Activated naive CD8-positive, alpha-beta T cell treated with anti-CD3 and anti-CD28 coated beads, Interleukin-2, amount 10 ng/mL, durations not matched to agents 7 days and 5 days (primary cell): ENCODE results near the gene TFB2M. TPM values are rescaled to one million over a fixed set of nuclear protein-coding genes. Genes with fewer than 3 reads are reported as not detected.
"Not testable (repeated sequence)": the region's sequence is repeated elsewhere in the genome, so short reads cannot be mapped to it uniquely, and the experiment has no call there.

Experiments
- ATAC-seq: fragments of 150-1000 bp; cut with Tn5 transposase; one replicate; pipeline ENCODE4 v1.10.0; 2021; ENCODE audit warnings: low read depth, moderate library complexity
- POLR2A ChIA-PET: fragments of 350-600 bp; sonication (Branson Sonifier 250); formaldehyde crosslinking; loops from one replicate; lab custom pipeline; 2021; ENCODE audit warnings: antibody characterized with exemption; lab: Charles Lee
- DNase-seq: peaks from one replicate; pipeline ENCODE4 v3.0.0; 2021
- H3K27ac Mint-ChIP-seq: one replicate; pipeline ENCODE4 v1.8.0; 2022; ENCODE audit warnings: mild to moderate bottlenecking, mixed read lengths
- H3K27me3 Mint-ChIP-seq: one replicate; pipeline ENCODE4 v1.8.0; 2022; ENCODE audit warnings: mild to moderate bottlenecking, moderate library complexity, mixed read lengths
- H3K36me3 Mint-ChIP-seq: one replicate; pipeline ENCODE4 v1.8.0; 2021; ENCODE audit warnings: mild to moderate bottlenecking, mixed read lengths
- H3K4me1 Mint-ChIP-seq: one replicate; pipeline ENCODE4 v1.8.0; 2021; ENCODE audit warnings: mixed read lengths
- H3K4me3 Mint-ChIP-seq: one replicate; pipeline ENCODE4 v1.8.0; 2022; ENCODE audit warnings: mild to moderate bottlenecking, moderate library complexity, mixed read lengths
- H3K9me3 Mint-ChIP-seq: one replicate; pipeline ENCODE4 v1.8.0; 2021; ENCODE audit warnings: mixed read lengths
- total RNA-seq, 2 experiments: library from RNA; stranded (reverse); gene quantifications; one replicate each; pipeline ENCODE4 v1.2.3, GENCODE V29; 2021

TFB2M gene
- total RNA-seq, 2 experiments from 2014 or later = 9.8 to 10.9 TPM

DNA sequence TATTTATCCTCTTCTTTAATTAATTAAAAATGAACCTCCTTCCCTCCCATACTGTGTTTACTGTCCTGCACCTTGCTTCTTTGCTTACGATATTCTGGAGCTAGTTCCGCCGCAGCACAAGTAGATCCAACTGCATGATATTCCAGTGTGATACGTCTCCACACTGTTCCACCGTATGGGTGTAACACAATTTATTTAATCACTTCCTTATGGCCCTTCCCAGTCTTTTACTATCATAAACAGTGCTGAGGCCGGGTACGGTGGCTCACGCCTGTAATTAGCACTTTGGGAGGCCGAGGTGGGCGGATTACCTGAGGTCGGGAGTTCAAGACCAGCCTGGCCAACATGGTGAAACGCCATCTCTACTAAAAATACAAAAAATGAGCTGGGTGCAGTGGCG lies 25.9 kb upstream of the TFB2M start:
- Mint-ChIP-seq H3K27me3 (no peaks in the 10 kb centered on the region), H3K4me3 (no peak overlapping the region), H3K4me1 (peaks cover 9% of the 10 kb centered on the region), H3K36me3 (peaks cover 46% of the 10 kb centered on the region), H3K9me3 (peaks cover 5% of the 10 kb centered on the region), H3K27ac (no peak overlapping the region)
- ATAC-seq (no peak), DNase-seq (no peak)
- POLR2A ChIA-PET = no interaction called here

DNA sequence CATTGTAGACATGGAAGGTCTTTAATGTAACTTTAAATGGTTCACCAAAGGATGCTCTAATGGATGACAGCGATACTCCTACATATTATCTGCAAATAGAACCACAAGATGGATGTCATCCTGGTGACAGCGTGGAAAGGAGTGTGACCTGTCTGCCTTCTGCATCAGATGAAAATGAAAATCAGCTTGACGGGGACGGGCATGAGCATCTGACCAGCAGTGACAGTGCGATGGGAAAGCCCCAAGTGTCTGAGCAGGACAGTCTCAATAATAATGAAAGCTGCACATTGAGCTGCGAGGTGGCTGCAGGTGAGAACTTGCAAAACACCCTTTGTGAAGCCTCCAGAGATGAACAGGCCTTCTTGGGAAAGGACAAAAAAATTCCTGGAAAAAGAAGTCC lies 25.4 kb upstream of the TFB2M start:
- DNase-seq = no peak
- H3K4me3 Mint-ChIP-seq = no peak overlapping the region
- no peak for ATAC-seq
- H3K36me3 Mint-ChIP-seq = peaks cover 42% of the 10 kb centered on the region
- H3K27ac Mint-ChIP-seq = no peak overlapping the region
- H3K9me3 Mint-ChIP-seq = peaks cover 5% of the 10 kb centered on the region
- H3K4me1 Mint-ChIP-seq = peaks cover 9% of the 10 kb centered on the region
- POLR2A ChIA-PET = no interaction called here
- no peaks in the 10 kb centered on the region for H3K27me3 Mint-ChIP-seq

DNA sequence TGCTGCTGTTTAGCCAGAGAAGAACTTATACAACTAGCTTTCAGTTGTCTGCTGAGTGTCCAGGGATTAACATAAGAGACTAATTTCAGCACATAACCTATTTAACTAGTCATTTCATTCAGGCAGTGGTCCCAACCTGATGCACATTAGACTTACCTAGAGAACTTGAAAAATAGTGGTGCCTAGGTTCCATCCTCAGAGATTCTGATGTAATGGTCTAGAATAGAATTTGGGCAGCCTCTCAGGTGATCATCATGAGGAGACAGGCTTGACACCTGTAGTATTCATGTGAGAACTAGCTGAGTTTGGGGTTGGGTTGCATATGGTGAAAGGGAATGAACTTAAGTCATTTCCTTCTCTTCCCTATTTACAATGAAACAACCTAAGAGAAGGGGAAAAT lies 25.0 kb upstream of the TFB2M start:
- no peak overlapping the region for H3K27ac Mint-ChIP-seq
- peaks cover 9% of the 10 kb centered on the region for H3K4me1 Mint-ChIP-seq
- ATAC-seq (no peak), DNase-seq (no peak)
- peaks cover 41% of the 10 kb centered on the region for H3K36me3 Mint-ChIP-seq
- POLR2A ChIA-PET = no interaction called here
- no peak overlapping the region for H3K4me3 Mint-ChIP-seq
- peaks cover 5% of the 10 kb centered on the region for H3K9me3 Mint-ChIP-seq
- H3K27me3 Mint-ChIP-seq = no peaks in the 10 kb centered on the region

DNA sequence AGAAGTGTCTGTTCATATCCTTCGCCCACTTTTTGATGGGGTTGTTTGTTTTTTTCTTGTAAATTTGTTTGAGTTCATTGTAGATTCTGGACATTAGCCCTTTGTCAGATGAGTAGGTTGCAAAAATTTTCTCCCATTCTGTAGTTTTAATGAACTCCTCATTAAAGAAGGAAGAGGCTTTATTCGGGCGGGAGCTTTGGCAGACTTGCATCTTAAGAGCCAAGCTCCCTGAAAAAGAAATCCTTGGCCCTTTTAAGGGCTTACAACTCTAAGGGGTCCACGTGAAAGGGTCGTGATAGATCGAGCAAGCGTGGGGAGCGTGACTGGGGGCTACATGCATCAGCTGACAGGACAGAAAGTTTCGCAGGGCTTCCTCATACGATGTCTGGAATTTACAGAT lies 23.9 kb upstream of the TFB2M start:
- H3K36me3 Mint-ChIP-seq = peaks cover 33% of the 10 kb centered on the region
- DNase-seq, H3K27me3 Mint-ChIP-seq, H3K4me1 Mint-ChIP-seq, H3K9me3 Mint-ChIP-seq, H3K4me3 Mint-ChIP-seq, ATAC-seq, POLR2A ChIA-PET, H3K27ac Mint-ChIP-seq: not testable (repeated sequence)

DNA sequence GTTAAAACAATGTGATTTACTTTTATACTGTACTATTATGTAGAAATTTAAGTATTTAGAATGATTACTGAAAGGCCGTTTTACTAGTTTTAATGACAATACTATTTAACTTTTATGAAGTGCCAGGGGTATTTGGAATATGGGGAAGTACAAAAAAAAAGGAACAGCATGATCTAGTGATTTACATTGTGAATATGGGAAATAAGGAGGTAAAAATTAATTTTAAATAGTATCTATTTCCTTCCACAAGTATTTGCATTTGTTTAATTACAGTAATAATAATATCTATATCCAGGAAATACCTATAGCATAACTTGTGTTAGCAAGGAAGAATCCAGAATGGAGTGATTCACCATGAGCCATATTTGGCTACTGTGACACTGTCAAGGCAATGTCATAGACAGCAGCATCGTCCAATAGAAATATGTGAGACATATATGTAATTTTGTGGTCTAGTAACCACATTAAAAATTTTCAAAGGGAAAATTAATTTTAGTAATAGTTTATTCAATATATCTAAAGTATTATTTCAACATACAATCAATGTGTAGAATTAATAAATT lies 22.2 kb upstream of the TFB2M start:
- H3K27ac Mint-ChIP-seq = no peak overlapping the region
- H3K4me3 Mint-ChIP-seq = no peak overlapping the region

DNA sequence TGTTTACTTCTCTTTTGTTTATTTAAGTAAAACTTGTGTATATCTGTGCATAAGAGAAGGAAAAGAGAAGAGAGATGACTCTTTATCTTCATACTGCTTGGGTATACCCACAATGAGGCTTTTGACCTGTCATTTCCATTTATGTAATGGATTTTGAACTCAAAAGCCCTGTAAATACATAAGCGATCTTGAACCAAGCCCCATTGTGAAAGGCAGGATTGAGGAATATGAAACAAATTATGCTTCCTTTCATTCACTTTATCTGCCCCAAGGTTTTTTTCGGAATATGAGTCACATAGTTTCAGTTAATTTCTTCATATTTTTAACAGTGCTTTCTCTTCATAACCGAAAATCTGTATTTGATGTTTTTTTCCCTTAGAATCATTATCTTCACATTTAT lies 21.5 kb upstream of the TFB2M start:
- H3K27me3 Mint-ChIP-seq = no peaks in the 10 kb centered on the region
- H3K36me3 Mint-ChIP-seq = peaks cover 35% of the 10 kb centered on the region
- POLR2A ChIA-PET = no interaction called here
- DNase-seq (no peak), ATAC-seq (no peak)
- H3K27ac Mint-ChIP-seq = no peak overlapping the region
- peaks cover 5% of the 10 kb centered on the region for H3K9me3 Mint-ChIP-seq
- peaks cover 14% of the 10 kb centered on the region for H3K4me1 Mint-ChIP-seq
- H3K4me3 Mint-ChIP-seq = no peak overlapping the region

More for the DNA sequence above, 22.2 kb upstream of the TFB2M start:
- H3K27me3 Mint-ChIP-seq = no peaks in the 10 kb centered on the region
- ATAC-seq (no peak), DNase-seq (no peak)
- H3K36me3 Mint-ChIP-seq = peaks cover 37% of the 10 kb centered on the region
- POLR2A ChIA-PET = no interaction called here
- H3K9me3 Mint-ChIP-seq = peaks cover 5% of the 10 kb centered on the region
- H3K4me1 Mint-ChIP-seq = peaks cover 11% of the 10 kb centered on the region

DNA sequence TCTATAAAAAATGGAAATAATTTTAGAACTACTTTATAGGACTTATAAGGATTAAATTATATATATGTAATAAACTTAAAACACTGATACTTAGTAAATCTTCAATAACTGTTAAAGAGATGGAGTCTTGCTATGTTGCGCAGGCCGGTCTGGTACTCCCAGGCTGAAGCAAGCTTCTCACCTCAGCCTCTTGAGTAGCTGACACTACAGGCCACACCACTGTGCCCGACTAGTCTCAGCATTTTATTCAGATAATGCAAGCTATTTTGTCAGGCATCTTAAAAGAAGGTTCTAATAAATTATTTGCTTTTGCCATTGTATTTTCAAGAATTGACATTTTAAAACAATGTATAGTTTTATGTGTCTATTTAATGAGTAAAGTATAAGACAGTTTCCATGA lies 21.0 kb upstream of the TFB2M start:
- POLR2A ChIA-PET = no interaction called here
- H3K36me3 Mint-ChIP-seq = peaks cover 30% of the 10 kb centered on the region
- DNase-seq (no peak), ATAC-seq (no peak)
- no peak overlapping the region for H3K27ac Mint-ChIP-seq
- peaks cover 16% of the 10 kb centered on the region for H3K4me1 Mint-ChIP-seq
- H3K9me3 Mint-ChIP-seq = peaks cover 5% of the 10 kb centered on the region
- H3K4me3 Mint-ChIP-seq = no peak overlapping the region
- no peaks in the 10 kb centered on the region for H3K27me3 Mint-ChIP-seq

DNA sequence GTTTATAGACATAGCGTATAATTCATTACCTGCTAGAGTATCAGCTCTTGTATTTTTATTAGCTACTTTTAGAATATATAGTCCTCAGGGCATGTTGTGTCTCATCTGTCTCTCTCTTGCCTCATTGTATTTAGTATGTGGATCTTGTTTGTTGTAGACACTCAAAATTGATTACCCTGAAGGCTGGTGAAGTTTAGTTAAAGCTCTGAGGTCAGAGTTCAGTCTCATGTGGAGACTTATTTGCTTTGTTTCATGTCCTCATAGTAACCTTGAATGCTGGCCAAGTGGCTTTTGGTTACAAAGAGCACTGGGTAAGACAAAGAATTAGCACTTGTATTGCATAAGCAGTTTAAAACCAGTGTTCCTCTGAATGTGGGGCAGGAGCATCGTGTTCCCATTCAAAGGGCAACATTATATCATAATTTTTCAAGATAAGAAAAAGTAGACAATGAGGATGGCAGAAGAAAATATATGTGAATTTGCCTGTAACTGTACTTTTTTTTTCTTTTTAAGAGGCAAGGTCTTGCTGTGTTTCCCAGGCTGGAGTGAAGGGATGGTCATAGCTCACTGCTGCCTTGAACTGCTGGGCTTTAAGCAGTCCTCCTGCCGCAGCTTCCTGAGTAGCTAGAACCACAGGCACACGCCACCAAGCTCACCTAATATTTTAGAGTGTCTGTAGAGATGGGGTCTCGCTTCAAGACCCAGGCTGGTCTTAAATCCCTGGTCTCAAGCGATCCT lies 17.6 kb upstream of the TFB2M start:
- no peaks in the 10 kb centered on the region for H3K9me3 Mint-ChIP-seq
- POLR2A ChIA-PET = no interaction called here
- no peak overlapping the region for H3K4me3 Mint-ChIP-seq
- DNase-seq = no peak
- H3K27me3 Mint-ChIP-seq = no peaks in the 10 kb centered on the region
- peaks cover 14% of the 10 kb centered on the region for H3K4me1 Mint-ChIP-seq
- H3K36me3 Mint-ChIP-seq = peaks cover 14% of the 10 kb centered on the region
- no peak overlapping the region for H3K27ac Mint-ChIP-seq
- ATAC-seq = no peak

DNA sequence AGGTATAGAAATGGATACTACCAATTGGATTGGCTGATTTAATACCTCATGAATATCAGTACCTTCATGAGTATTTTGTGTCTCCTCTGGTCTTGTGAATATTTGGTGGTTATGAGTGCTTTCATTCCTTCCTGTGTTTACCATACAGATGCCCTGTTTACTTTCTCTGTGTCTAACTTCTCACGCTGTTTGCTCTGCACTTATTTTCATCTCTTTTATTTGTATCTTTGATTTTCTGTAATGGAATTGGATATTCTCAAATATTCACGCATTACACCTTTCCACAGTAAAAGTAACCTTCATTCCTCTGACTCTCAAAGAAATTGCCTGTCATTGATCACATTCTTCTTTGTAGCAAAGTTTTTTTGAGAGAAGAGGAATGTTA lies 17.0 kb upstream of the TFB2M start:
- no peak overlapping the region for H3K27ac Mint-ChIP-seq
- no peak overlapping the region for H3K4me3 Mint-ChIP-seq
- POLR2A ChIA-PET = no interaction called here
- DNase-seq (no peak), ATAC-seq (no peak)
- peaks cover 14% of the 10 kb centered on the region for H3K36me3 Mint-ChIP-seq
- no peaks in the 10 kb centered on the region for H3K27me3 Mint-ChIP-seq
- H3K4me1 Mint-ChIP-seq = peaks cover 16% of the 10 kb centered on the region
- H3K9me3 Mint-ChIP-seq = no peaks in the 10 kb centered on the region

DNA sequence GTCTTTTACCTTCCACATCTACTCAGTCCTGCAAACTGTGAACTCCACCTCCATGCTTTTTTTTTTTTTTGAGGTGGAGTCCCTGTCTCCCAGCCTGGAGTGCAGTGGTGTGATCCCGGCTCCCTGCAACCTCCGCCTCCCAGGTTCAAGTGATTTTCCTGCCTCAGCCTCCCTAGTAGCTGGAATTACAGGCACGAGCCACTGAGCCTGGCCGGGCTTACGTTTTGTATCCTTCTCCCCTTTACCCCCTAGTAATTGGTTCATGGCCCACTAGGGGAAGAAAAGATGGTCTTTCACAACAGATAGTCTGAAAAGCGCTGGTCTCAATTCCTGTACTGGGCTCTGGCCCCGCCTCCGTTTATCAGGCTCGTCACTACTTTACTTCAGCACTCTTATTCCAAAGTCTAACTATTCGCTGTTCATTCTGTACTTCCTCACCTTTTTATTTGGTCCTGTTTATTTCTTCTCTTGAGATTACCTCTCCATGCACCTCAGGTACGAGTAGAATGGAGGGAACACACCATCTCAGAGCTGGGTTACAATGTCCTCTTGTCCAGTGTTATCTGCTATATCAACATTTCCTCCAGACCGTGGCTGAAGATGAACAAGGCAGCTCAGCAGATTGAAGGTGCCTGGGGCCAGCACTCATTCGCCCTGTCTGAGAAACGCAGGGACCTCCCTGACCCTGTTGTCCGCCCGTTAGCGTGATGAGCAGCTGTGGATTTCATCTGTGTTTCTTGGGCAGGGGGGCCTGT lies 16.4 kb upstream of the TFB2M start:
- Mint-ChIP-seq H3K27ac (no peak overlapping the region), H3K36me3 (peaks cover 17% of the 10 kb centered on the region), H3K9me3 (no peaks in the 10 kb centered on the region), H3K4me1 (peaks cover 19% of the 10 kb centered on the region), H3K4me3 (no peak overlapping the region), H3K27me3 (no peaks in the 10 kb centered on the region)
- no peak for ATAC-seq
- no peak for DNase-seq
- POLR2A ChIA-PET = no interaction called here

DNA sequence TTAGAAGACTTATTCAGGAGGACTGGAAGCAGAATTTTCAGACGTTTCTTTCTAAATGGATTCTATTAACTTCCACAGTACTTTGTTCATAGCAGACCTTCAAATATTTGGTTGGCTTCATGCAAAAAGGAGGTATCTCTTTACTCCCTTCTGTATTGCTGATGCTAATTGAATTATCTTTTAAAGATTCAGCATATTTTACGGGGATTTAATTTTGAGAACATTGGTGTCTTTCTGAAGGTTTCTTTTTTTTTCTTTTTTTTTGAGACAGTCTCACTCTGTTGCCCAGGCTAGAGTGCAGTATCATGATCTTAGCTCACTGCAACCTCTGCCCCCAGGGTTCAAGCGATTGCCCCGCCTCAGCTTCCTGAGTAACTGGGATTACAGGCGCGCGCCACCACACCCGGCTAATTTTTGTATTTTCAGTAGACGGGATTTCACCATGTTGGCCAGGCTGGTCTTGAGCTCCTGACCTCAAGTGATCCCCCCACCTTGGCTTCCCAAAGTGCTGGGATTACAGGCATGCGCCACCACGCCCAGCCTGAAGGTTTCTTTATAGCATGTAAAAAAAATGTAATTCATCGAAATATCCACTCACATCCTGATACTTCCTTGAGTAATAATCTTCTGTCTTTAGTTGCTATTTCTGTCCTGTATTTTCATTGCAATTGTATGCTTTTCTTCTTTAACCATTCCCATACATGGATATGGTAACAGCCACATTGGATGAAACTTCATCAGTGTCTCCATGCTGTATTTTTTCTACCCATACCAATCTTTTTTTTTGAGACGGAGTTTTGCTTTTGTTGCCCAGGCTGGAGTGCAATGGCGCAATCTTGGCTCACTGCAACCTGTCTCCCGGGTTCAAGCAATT lies 14.7 kb upstream of the TFB2M start:
- Mint-ChIP-seq H3K9me3 (no peaks in the 10 kb centered on the region), H3K4me1 (peaks cover 25% of the 10 kb centered on the region), H3K27me3 (no peaks in the 10 kb centered on the region), H3K36me3 (peaks cover 17% of the 10 kb centered on the region), H3K27ac (no peak overlapping the region), H3K4me3 (no peak overlapping the region)
- DNase-seq (no peak), ATAC-seq (no peak)
- POLR2A ChIA-PET = no interaction called here

DNA sequence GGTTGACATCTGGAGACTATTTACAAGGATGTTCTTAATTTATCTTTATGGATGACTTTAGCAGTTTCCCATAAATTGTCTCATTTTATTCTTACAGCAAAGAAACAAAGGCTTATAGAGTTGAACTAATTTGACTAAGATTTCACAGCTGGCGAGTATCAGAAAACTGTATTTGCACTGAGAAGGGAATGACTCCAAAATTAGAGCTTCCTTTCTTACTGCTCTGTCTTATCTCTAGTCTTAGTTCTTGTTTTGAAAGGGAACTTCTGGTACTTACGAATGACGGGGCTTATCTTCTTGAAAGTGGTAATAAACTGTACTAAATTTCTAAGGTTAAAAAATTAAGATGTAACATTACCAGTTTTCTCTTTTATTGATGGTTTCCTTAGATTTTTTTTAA lies 13.8 kb upstream of the TFB2M start:
- Mint-ChIP-seq H3K27me3 (no peaks in the 10 kb centered on the region), H3K4me1 (peaks cover 30% of the 10 kb centered on the region), H3K36me3 (peaks cover 24% of the 10 kb centered on the region), H3K4me3 (no peak overlapping the region), H3K9me3 (peaks cover 1% of the 10 kb centered on the region), H3K27ac (no peak overlapping the region)
- no peak for DNase-seq
- POLR2A ChIA-PET = no interaction called here
- ATAC-seq = no peak

DNA sequence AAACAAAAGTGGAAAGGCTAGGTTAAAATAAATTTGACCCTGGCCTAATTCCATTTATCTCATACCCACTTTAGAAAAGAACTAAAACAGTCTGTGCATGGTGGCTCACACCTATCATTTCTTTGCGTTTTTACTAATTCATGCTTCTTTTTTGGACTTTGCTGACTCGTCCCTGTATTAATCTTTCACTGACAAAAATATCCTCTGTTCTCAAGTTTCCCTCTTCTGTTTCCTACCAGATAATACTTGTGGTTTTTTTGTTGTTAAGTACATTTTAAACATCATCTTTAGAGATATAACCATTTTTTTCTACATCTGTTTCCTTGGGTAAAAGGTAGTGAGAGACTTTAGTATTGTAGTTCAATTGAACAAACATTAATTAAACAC lies 11.7 kb upstream of the TFB2M start:
- POLR2A ChIA-PET = interaction anchor here (0.6 kb wide), 1 partner anchor 568 kb away, joined by 3 read pairs; no protein-coding TSS in a partner anchor
- Mint-ChIP-seq H3K36me3 (peaks cover 21% of the 10 kb centered on the region), H3K4me3 (peak overlapping the region; percentile 10), H3K9me3 (peaks cover 1% of the 10 kb centered on the region), H3K27ac (peak overlapping the region; percentile 12), H3K27me3 (no peaks in the 10 kb centered on the region), H3K4me1 (peaks cover 35% of the 10 kb centered on the region)
- DNase-seq (no peak), ATAC-seq (no peak)
